Measurements from ENCODE around the gene CAPN11. TPM values are rescaled to one million over a fixed set of nuclear protein-coding genes. Genes with fewer than 3 reads are reported as not detected.

CAPN11 gene
- total and polyA plus RNA-seq, 4 experiments from 2014 or later = not detected

DNA sequence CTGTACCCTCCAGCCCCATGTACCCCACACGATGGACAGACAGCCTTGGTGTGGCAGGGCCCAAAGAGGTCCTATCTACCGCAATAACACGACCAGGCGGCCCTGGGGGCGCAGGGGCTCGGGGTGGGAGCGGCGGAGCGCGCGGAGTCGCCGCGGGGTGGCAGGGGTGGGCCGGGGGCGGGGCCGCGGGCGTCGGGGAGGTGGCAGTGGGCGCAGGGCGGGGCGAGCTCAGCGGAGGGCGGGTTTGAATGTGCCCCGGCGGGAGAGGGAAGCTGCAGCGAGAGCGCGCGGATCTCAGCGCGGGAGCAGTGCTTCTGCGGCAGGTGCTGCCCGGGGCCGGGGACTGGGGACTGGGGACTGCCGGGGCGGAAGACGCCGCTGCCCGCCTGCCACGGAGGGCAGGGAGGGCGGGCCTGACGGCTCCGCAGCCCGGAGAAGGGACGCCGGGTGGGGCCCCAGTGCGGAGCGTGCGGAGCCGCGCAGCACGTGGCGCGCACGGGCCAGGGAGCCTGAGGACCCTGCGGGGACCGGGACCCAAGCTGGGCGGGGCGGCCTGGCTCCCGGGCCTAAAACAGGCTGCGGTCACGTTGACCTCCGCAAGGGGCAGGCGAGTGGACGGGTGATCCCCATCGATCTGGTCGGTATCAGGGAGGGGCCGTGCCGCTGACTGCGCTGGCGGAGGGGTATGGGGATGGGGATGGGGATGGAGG is 64.9 kb downstream of the CAPN11 start, which contains the start of gene SLC29A1:
TSS of gene SLC29A1 (plus strand) at position 277 of the 710 bp plus-strand sequence. CDS start 3,719 bp downstream, outside the sequence.
- intact Hi-C loops (cut with micrococcal nuclease) = loop anchor here (1.0 to 2.0 kb wide), 3 partner anchors 14 to 33 kb away; partner anchors contain the start of gene SLC35B2
- DNase-seq = peak; percentile 76 to 83 (median 78)
- H3K36me3 Mint-ChIP-seq = no peaks in the 10 kb centered on the region
- Histone ChIP-seq H3K27ac (ENCODE audit: low read depth, low read length) (no peak within 1 kb of the TSS), H3K9me3 (ENCODE audit: control insufficient read depth in 1 of 2, low read length in 2 of 2) (no peaks in the 10 kb centered on the region), H3K4me3 (ENCODE audit: low read length in 2 of 2) (peak within 1 kb of the TSS in 1 of 2 donors; percentile 69), H3K27me3 (ENCODE audit: insufficient read depth, low read length) (no peaks in the 10 kb centered on the region), H3K4me1 (ENCODE audit: insufficient read depth, low read length) (peaks cover 29% of the 10 kb centered on the region), H3K36me3 (ENCODE audit: insufficient read depth, low read length) (no peaks in the 10 kb centered on the region)
- ChIA-PET CTCF (ENCODE audit: partially characterized antibody) (interaction anchor here (0.9 to 6.8 kb wide), 8 partner anchors 12 to 118 kb away, joined by 3 to 84 read pairs (median 8); partner anchors contain the start of genes HSP90AB1 and SLC35B2), POLR2A (ENCODE audit: partially characterized antibody) (interaction anchor here (0.9 to 5.3 kb wide), 5 partner anchors 14 to 32 kb away, joined by 3 to 72 read pairs (median 16); partner anchors contain the start of genes HSP90AB1 and SLC35B2)
- no peaks in the 10 kb centered on the region for H3K9me3 Mint-ChIP-seq
- peak within 1 kb of the TSS; percentile 82 to 93 (median 85) for H3K4me3 Mint-ChIP-seq
- H3K27me3 Mint-ChIP-seq = peaks cover 2 to 5% of the 10 kb centered on the region in 2 donors
- H3K27ac Mint-ChIP-seq = peak within 1 kb of the TSS; percentile 37 to 86 (median 70)
- H3K4me1 Mint-ChIP-seq = peaks cover 7 to 32% (median 20%) of the 10 kb centered on the region in 4 donors

DNA sequence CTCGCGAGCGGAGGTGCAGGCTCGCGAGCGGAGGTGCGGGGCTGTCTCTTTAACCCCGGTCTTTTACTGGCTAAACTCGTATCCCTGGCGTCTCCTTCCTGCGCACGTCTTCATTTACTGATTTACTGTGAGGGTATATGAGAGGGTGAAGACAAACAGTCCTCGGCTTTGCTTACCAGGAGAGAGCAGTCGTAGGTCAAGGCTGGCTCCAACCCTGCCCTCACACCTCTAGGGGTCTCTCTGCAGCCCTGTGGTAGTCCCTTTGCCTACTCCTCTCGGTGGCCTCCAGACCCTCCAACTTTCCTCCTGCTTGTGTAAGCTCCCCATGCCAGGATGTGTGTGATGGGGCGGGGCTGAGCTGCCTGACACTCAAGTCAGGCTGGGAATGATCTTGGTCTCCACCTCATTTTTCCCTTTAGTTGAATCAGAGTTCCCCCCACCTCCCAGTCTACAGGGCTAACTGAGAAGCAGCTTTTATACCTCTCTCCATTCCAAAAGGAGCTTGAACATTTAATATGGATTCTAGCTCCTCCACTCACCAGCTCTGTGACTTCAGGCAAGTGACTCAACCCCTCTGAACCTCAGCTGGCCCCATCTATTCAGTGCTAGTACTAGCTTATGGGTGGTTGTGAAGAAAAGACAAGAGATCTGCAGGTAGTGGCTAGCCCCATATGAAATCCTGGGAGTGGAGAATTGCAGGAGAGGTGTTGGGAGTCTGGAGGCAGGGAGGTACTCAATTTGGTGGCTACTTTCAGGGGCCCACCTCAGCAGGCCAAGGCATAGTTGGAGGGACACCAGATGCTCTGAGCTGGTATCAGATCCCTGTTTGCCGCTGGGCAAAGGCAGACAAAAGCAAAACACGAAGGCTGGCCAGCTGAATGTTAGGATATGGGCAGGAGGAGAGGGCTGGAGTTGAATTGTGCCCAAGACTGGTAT is 65.7 kb downstream of the CAPN11 start:
- peak overlapping the region in 1 of 2 donors; percentile 69 for H3K4me3 ChIP-seq (ENCODE audit: low read length in 2 of 2)

GRCh38 chr6:44224965-44225305 is 66.3 kb downstream of the CAPN11 start:
- POLR2A ChIA-PET (ENCODE audit: partially characterized antibody) = interaction anchor here (1.4 to 5.3 kb wide), 4 partner anchors 12 to 163 kb away, joined by 3 to 72 read pairs (median 18); partner anchors contain the start of genes CDC5L, HSP90AB1 and SLC35B2
- Histone ChIP-seq H3K27ac (ENCODE audit: low read depth, low read length) (no peak overlapping the region), H3K4me3 (ENCODE audit: low read length in 2 of 2) (no peak overlapping the region), H3K4me1 (ENCODE audit: insufficient read depth, low read length) (peaks cover 22% of the 10 kb centered on the region), H3K27me3 (ENCODE audit: insufficient read depth, low read length) (no peaks in the 10 kb centered on the region), H3K9me3 (ENCODE audit: control insufficient read depth in 1 of 2, low read length in 2 of 2) (no peaks in the 10 kb centered on the region), H3K36me3 (ENCODE audit: insufficient read depth, low read length) (no peaks in the 10 kb centered on the region)
- Mint-ChIP-seq H3K4me1 (peaks cover 7 to 31% (median 18%) of the 10 kb centered on the region in 4 donors), H3K36me3 (no peaks in the 10 kb centered on the region), H3K27ac (no peak overlapping the region), H3K9me3 (no peaks in the 10 kb centered on the region), H3K27me3 (no peaks in the 10 kb centered on the region), H3K4me3 (peak overlapping the region in 3 of 8 donors; percentile 35 to 87 (median 82))
- no peak for DNase-seq
- intact Hi-C loops (cut with micrococcal nuclease) = no loop called here
- CTCF ChIA-PET (ENCODE audit: partially characterized antibody) = interaction anchor here (1.2 to 6.8 kb wide), 6 partner anchors 11 to 43 kb away, joined by 4 to 84 read pairs (median 11); partner anchors contain the start of genes HSP90AB1 and SLC35B2

More for the DNA sequence above, 65.7 kb downstream of the CAPN11 start:
- peak overlapping the region in 6 of 7 donors; percentile 37 to 79 (median 66) for H3K27ac Mint-ChIP-seq
- peak overlapping the region; percentile 82 to 87 (median 84) for H3K4me3 Mint-ChIP-seq
- no peaks in the 10 kb centered on the region for H3K9me3 Mint-ChIP-seq
- H3K36me3 ChIP-seq (ENCODE audit: insufficient read depth, low read length) = no peaks in the 10 kb centered on the region
- H3K27me3 Mint-ChIP-seq = peaks cover 0 to 2% of the 10 kb centered on the region in 2 donors
- H3K4me1 ChIP-seq (ENCODE audit: insufficient read depth, low read length) = peaks cover 25% of the 10 kb centered on the region
- CTCF ChIA-PET (ENCODE audit: partially characterized antibody) = interaction anchor here (0.9 to 6.8 kb wide), 7 partner anchors 11 to 44 kb away, joined by 3 to 84 read pairs (median 11); partner anchors contain the start of genes HSP90AB1 and SLC35B2
- H3K27me3 ChIP-seq (ENCODE audit: insufficient read depth, low read length) = no peaks in the 10 kb centered on the region
- no peaks in the 10 kb centered on the region for H3K36me3 Mint-ChIP-seq
- peaks cover 7 to 31% (median 19%) of the 10 kb centered on the region in 4 donors for H3K4me1 Mint-ChIP-seq
- no peak overlapping the region for H3K27ac ChIP-seq (ENCODE audit: low read depth, low read length)
- intact Hi-C loops (cut with micrococcal nuclease) = no loop called here
- peak in 1 of 5 donors; percentile 16 for DNase-seq
- POLR2A ChIA-PET (ENCODE audit: partially characterized antibody) = interaction anchor here (0.9 to 5.3 kb wide), 6 partner anchors 13 to 163 kb away, joined by 3 to 72 read pairs (median 12); partner anchors contain the start of genes CDC5L, HSP90AB1 and SLC35B2
- H3K9me3 ChIP-seq (ENCODE audit: control insufficient read depth in 1 of 2, low read length in 2 of 2) = no peaks in the 10 kb centered on the region

GRCh38 chr6:44225579-44226325 is 67.1 kb downstream of the CAPN11 start:
- peaks cover 22% of the 10 kb centered on the region for H3K4me1 ChIP-seq (ENCODE audit: insufficient read depth, low read length)
- Mint-ChIP-seq H3K9me3 (no peaks in the 10 kb centered on the region), H3K27ac (no peak overlapping the region), H3K27me3 (no peaks in the 10 kb centered on the region), H3K36me3 (no peaks in the 10 kb centered on the region), H3K4me1 (peaks cover 7 to 31% (median 17%) of the 10 kb centered on the region in 4 donors), H3K4me3 (peak overlapping the region in 2 of 8 donors; percentile 39 to 46)
- H3K27me3 ChIP-seq (ENCODE audit: insufficient read depth, low read length) = no peaks in the 10 kb centered on the region
- H3K4me3 ChIP-seq (ENCODE audit: low read length in 2 of 2) = no peak overlapping the region
- ChIA-PET CTCF (ENCODE audit: partially characterized antibody) (interaction anchor here (2.0 to 6.8 kb wide), 2 partner anchors 10 to 31 kb away, joined by 11 to 84 read pairs; partner anchors contain the start of gene SLC35B2), POLR2A (ENCODE audit: partially characterized antibody) (interaction anchor here (1.4 to 5.3 kb wide), 3 partner anchors 21 to 162 kb away, joined by 3 to 72 read pairs (median 21); partner anchors contain the start of genes CDC5L, HSP90AB1 and SLC35B2)
- no peaks in the 10 kb centered on the region for H3K36me3 ChIP-seq (ENCODE audit: insufficient read depth, low read length)
- H3K9me3 ChIP-seq (ENCODE audit: control insufficient read depth in 1 of 2, low read length in 2 of 2) = no peaks in the 10 kb centered on the region
- intact Hi-C loops (cut with micrococcal nuclease) = no loop called here
- no peak overlapping the region for H3K27ac ChIP-seq (ENCODE audit: low read depth, low read length)
- DNase-seq = no peak

DNA sequence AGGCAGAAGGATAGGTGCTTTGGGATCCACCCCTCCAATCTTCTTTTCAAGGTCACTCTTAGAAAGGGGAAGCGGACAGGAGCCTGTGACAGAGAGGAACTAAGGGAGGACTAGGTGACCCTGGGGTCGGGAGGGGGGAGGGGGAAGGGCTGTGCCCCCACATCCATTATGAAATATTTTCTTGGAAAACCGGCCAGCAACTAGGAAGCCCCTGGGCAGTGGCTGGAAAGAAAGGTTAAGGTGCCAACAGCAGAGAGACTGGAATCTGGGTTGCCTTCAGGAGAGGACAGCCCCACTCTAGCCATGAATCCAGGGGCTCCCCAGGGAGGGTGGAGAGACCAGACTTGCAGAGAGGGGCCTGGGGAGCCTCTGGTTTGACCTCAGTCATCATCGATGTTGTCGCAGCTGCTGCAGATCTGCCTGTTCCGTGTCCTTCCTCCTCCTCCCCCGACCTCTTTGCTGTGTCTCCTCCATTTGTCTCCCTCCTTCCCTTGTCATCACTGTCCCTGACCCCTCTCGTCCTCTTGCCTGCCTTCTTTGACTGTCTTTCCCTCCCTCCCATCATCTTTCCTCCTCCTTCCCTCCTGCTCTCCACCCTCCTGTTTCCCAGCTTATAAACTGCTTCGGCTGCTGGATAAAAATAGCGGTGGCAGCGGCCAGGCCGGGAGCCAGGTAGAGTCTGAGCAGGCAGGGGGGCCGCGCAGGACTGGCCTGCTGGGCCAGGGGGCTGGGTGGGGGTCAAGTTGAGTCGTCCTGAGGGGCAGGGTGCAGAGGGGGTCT is 67.9 kb downstream of the CAPN11 start:
- Mint-ChIP-seq H3K27me3 (no peaks in the 10 kb centered on the region), H3K36me3 (no peaks in the 10 kb centered on the region), H3K27ac (no peak overlapping the region), H3K4me1 (peaks cover 3 to 25% (median 16%) of the 10 kb centered on the region in 4 donors), H3K4me3 (no peak overlapping the region), H3K9me3 (no peaks in the 10 kb centered on the region)
- no peak for DNase-seq
- CTCF ChIA-PET (ENCODE audit: partially characterized antibody) = interaction anchor here (6.8 kb wide), 1 partner anchor 9 kb away, joined by 84 read pairs; no protein-coding TSS in a partner anchor
- POLR2A ChIA-PET (ENCODE audit: partially characterized antibody) = interaction anchor here (3.3 to 5.3 kb wide), 2 partner anchors 20 to 29 kb away, joined by 21 to 72 read pairs; partner anchors contain the start of genes HSP90AB1 and SLC35B2
- intact Hi-C loops (cut with micrococcal nuclease) = no loop called here
- no peak overlapping the region for H3K4me3 ChIP-seq (ENCODE audit: low read length in 2 of 2)
- no peaks in the 10 kb centered on the region for H3K9me3 ChIP-seq (ENCODE audit: control insufficient read depth in 1 of 2, low read length in 2 of 2)
- H3K27ac ChIP-seq (ENCODE audit: low read depth, low read length) = no peak overlapping the region
- peaks cover 22% of the 10 kb centered on the region for H3K4me1 ChIP-seq (ENCODE audit: insufficient read depth, low read length)
- no peaks in the 10 kb centered on the region for H3K27me3 ChIP-seq (ENCODE audit: insufficient read depth, low read length)
- no peaks in the 10 kb centered on the region for H3K36me3 ChIP-seq (ENCODE audit: insufficient read depth, low read length)

All from CD4-positive, alpha-beta memory T cell (primary cell).